Loucy (cell line): Measurements from ENCODE around the gene LRPPRC.

ENCODE experiments used
- H2AFZ ChIP-seq: fragments of 200-600 bp; sonication (generic); 2 replicates; pipeline ENCODE4 v1.6.0; 2016; ENCODE audit warnings: antibody characterized with exemption, mild to moderate bottlenecking, low read length, moderate library complexity
- H3F3A ChIP-seq: fragments of 200-600 bp; 2 replicates; pipeline ENCODE4 v1.6.0; 2016; ENCODE audit warnings: antibody characterized with exemption, low read depth, mild to moderate bottlenecking
- H3K27me3 ChIP-seq: fragments of 200-600 bp; sonication (generic); 2 replicates; pipeline ENCODE4 v1.6.1; 2014; ENCODE audit warnings: low read length, mild to moderate bottlenecking; ENCODE audit not compliant: insufficient read depth, poor library complexity, severe bottlenecking
- H3K36me3 ChIP-seq: fragments of 200-600 bp; sonication (generic); 2 replicates; pipeline ENCODE4 v1.6.1; 2016; ENCODE audit warnings: low read length; ENCODE audit not compliant: insufficient read depth
- H3K4me1 ChIP-seq: fragments of 200-600 bp; sonication (generic); 2 replicates; pipeline ENCODE4 v1.5.1; 2014; ENCODE audit warnings: low read length, mild to moderate bottlenecking; ENCODE audit not compliant: insufficient read depth, poor library complexity, severe bottlenecking
- H3K4me2 ChIP-seq: fragments of 200-600 bp; sonication (generic); 2 replicates; pipeline ENCODE4 v1.6.0; 2014; ENCODE audit warnings: antibody characterized with exemption, low read length, low read depth, mild to moderate bottlenecking; ENCODE audit not compliant: poor library complexity, severe bottlenecking
- H3K4me3 ChIP-seq: fragments of 200-600 bp; sonication (generic); 2 replicates; pipeline ENCODE4 v1.5.1; 2014; ENCODE audit warnings: low read length, mild to moderate bottlenecking, mixed read lengths; ENCODE audit not compliant: poor library complexity, severe bottlenecking
- H3K79me2 ChIP-seq: fragments of 200-600 bp; sonication (generic); 2 replicates; pipeline ENCODE4 v1.6.1; 2014; ENCODE audit warnings: low read length; ENCODE audit not compliant: insufficient read depth
- H3K9ac ChIP-seq: fragments of 200-600 bp; sonication (generic); 2 replicates; pipeline ENCODE4 v1.6.0; 2014; ENCODE audit warnings: mild to moderate bottlenecking, low read depth, low read length, moderate library complexity; ENCODE audit not compliant: poor library complexity, severe bottlenecking
- H3K9me2 ChIP-seq: fragments of 200-600 bp; sonication (generic); replicated peaks from 2 replicates; pipeline ENCODE4 v1.6.1; 2016; ENCODE audit warnings: low read depth, low read length, mixed read lengths
- H3K9me3 ChIP-seq: fragments of 200-600 bp; sonication (generic); 2 replicates; pipeline ENCODE4 v1.6.1; 2014; ENCODE audit warnings: mild to moderate bottlenecking, antibody characterized with exemption, low read length, low read depth; ENCODE audit not compliant: insufficient read depth
- H4K20me1 ChIP-seq: fragments of 200-600 bp; sonication (generic); 2 replicates; pipeline ENCODE4 v1.6.0; 2014; ENCODE audit warnings: antibody characterized with exemption, low read length, mild to moderate bottlenecking; ENCODE audit not compliant: insufficient read depth, poor library complexity, severe bottlenecking
- CTCF ChIP-seq: fragments of 200-600 bp; sonication (generic); conservative IDR thresholded peaks from 2 replicates; pipeline ENCODE4 v1.5.1; 2014; ENCODE audit warnings: mild to moderate bottlenecking, antibody characterized with exemption, low read length
- EZH2phosphoT487 ChIP-seq: fragments of 200-600 bp; IDR thresholded peaks from 2 replicates; pipeline ENCODE4 v1.6.1; 2018; ENCODE audit warnings: antibody characterized with exemption, mild to moderate bottlenecking, moderate library complexity, borderline replicate concordance

LRPPRC gene

DNA sequence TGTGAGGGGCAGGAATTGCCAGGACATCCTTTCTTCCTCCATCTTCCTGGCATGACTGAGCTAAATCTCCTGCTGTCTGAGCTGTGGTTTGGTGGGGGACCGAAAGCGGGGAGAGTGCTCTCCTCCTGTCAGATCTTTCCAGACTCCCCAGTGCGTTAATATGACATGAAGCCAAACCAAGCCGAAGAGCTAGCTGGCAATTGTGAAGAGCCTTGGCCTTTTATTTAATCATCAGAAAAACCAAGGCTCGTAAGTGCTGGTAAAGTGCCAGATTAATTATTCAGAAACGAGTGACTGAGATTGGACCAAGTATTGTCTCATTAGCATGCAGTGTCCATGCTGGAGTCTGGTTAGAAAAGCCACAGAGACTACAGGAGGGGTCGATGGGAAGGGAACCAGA lies 14.5 kb upstream of the LRPPRC start:
- Histone ChIP-seq H3K9me3 (no peaks in the 10 kb centered on the region), H4K20me1 (no peaks in the 10 kb centered on the region), H3K9me2 (no peaks in the 10 kb centered on the region), H3F3A (no peaks in the 10 kb centered on the region), H3K79me2 (no peaks in the 10 kb centered on the region), H2AFZ (no peak overlapping the region), H3K36me3 (no peaks in the 10 kb centered on the region), H3K4me1 (peaks cover 10% of the 10 kb centered on the region), H3K27me3 (no peaks in the 10 kb centered on the region), H3K9ac (no peak overlapping the region), H3K4me3 (no peak overlapping the region), H3K4me2 (no peak overlapping the region)
- no peak for TF ChIP-seq CTCF
- TF ChIP-seq EZH2phosphoT487 = no peak

GRCh38 chr2:44009136-44009735 lies 13.4 kb upstream of the LRPPRC start:
- H2AFZ ChIP-seq = no peak overlapping the region
- no peaks in the 10 kb centered on the region for H3K9me2 ChIP-seq
- H3K9me3 ChIP-seq = no peaks in the 10 kb centered on the region
- H3K4me3 ChIP-seq = no peak overlapping the region
- H3K27me3 ChIP-seq = no peaks in the 10 kb centered on the region
- no peaks in the 10 kb centered on the region for H3F3A ChIP-seq
- H4K20me1 ChIP-seq = no peaks in the 10 kb centered on the region
- no peak overlapping the region for H3K9ac ChIP-seq
- no peak for TF ChIP-seq EZH2phosphoT487
- TF ChIP-seq CTCF = peak; percentile 54
- H3K4me1 ChIP-seq = peaks cover 19% of the 10 kb centered on the region
- no peaks in the 10 kb centered on the region for H3K36me3 ChIP-seq
- H3K79me2 ChIP-seq = no peaks in the 10 kb centered on the region
- H3K4me2 ChIP-seq = no peak overlapping the region

GRCh38 chr2:44005846-44006245 lies 10.1 kb upstream of the LRPPRC start:
- Histone ChIP-seq H3K79me2 (no peaks in the 10 kb centered on the region), H3F3A (no peaks in the 10 kb centered on the region), H3K9me2 (no peaks in the 10 kb centered on the region), H3K36me3 (no peaks in the 10 kb centered on the region), H3K4me1 (peaks cover 19% of the 10 kb centered on the region), H2AFZ (peak overlapping the region; percentile 49; the same call in 1 of the 2 replicates), H3K4me3 (peak overlapping the region; percentile 48), H3K9ac (peak overlapping the region; percentile 17), H4K20me1 (no peaks in the 10 kb centered on the region), H3K27me3 (no peaks in the 10 kb centered on the region), H3K4me2 (peak overlapping the region; percentile 61), H3K9me3 (no peaks in the 10 kb centered on the region)
- no peak for TF ChIP-seq EZH2phosphoT487
- no peak for TF ChIP-seq CTCF
